HepG2 (cell line): ENCODE results near the gene FGD6. TPM values are rescaled to one million over a fixed set of nuclear protein-coding genes. Genes with fewer than 3 reads are reported as not detected.

Experiments used
- ATAC-seq: fragments of 200-7000 bp; cut with Tn5 transposase; 3 replicates; pipeline ENCODE4 v1.9.1; 2020; ENCODE audit warnings: mild to moderate bottlenecking, moderate library complexity
- BruUV-seq: library from RNA; stranded (reverse); fragments of 400-500 nt; replicated peaks from 2 replicates; lab custom pipeline; 2021; lab: Mats Ljungman, UMichigan
- CTCF ChIA-PET: fragments of 300-600 bp; formaldehyde crosslinking; extraction: SDS; loops from one replicate; lab custom pipeline; 2021; ENCODE audit warnings: low total read pairs, inconsistent platforms, low intra/inter-chr PET ratio; lab: Yijun Ruan, JAX
- POLR2A ChIA-PET: fragments of 350-600 bp; sonication (Branson Sonifier 250); formaldehyde crosslinking; loops from one replicate; lab custom pipeline; 2020; ENCODE audit warnings: antibody characterized with exemption, inconsistent platforms; lab: Yijun Ruan, JAX
- DNase-seq: peaks from one replicate; pipeline ENCODE4 v3.0.0-alpha.2; 2015; ENCODE audit warnings: low spot score
- FAIRE-seq: peaks from 3 replicates; lab custom pipeline; 2011; peaks lifted over from hg19 to GRCh38; lab: Jason Lieb, UNC
- H2AFZ ChIP-seq: one replicate; pipeline ENCODE4 v1.6.1; 2011; ENCODE audit warnings: low read length, inconsistent platforms
- H3K27ac ChIP-seq: fragments of 300-600 bp; 3 replicates; pipeline ENCODE4 v1.8.0; 2011; ENCODE audit warnings: mixed run types, mild to moderate bottlenecking, mixed read lengths, low read length, inconsistent platforms; ENCODE audit not compliant: insufficient read depth; ENCODE audit errors: extremely low read length
- H3K27me3 ChIP-seq, 2 experiments: fragments of 200-600 bp in 1 of 2; 2 replicates in 1 of 2; 3 replicates in 1 of 2; pipeline versions ENCODE4 v1.6.0 to v1.8.0; 2011; ENCODE audit warnings: low read length in 2 of 2, mild to moderate bottlenecking in 2 of 2, moderate library complexity in 2 of 2, inconsistent platforms in 1 of 2; ENCODE audit not compliant: insufficient read depth in 2 of 2, control insufficient read depth in 1 of 2
- H3K36me3 ChIP-seq, 2 experiments: fragments of 200-600 bp in 1 of 2; replicated peaks in 1 of 2; 2 replicates in 1 of 2; 3 replicates in 1 of 2; pipeline versions ENCODE4 v1.5.1 to v1.8.0; 2011; ENCODE audit warnings: low read length in 2 of 2, inconsistent platforms in 1 of 2; ENCODE audit not compliant: insufficient read depth in 2 of 2, control insufficient read depth in 1 of 2
- H3K4me1 ChIP-seq: 2 replicates; pipeline ENCODE4 v1.5.1; 2012; ENCODE audit warnings: low read length, inconsistent platforms; ENCODE audit not compliant: insufficient read depth
- H3K4me2 ChIP-seq: 2 replicates; pipeline ENCODE4 v1.6.0; 2011; ENCODE audit warnings: low read depth, low read length, inconsistent platforms
- H3K4me3 ChIP-seq, 3 experiments: fragments of 200-600 bp in 1 of 3; sonication (generic), shearing (Covaris generic) in 1 of 3; replicated peaks in 1 of 3; 2 replicates each; pipeline ENCODE4 v1.5.1; 2011 to 2016; ENCODE audit warnings: low read length in 3 of 3, inconsistent platforms in 2 of 3, low read depth in 2 of 3, mild to moderate bottlenecking in 2 of 3, control low read depth in 1 of 3, mixed read lengths in 1 of 3; ENCODE audit not compliant: insufficient read depth in 1 of 3
- H3K79me2 ChIP-seq: one replicate; pipeline ENCODE4 v1.6.1; 2011; ENCODE audit warnings: low read length, inconsistent platforms; ENCODE audit not compliant: insufficient read depth
- H3K9ac ChIP-seq: 2 replicates; pipeline ENCODE4 v1.6.0; 2011; ENCODE audit warnings: mild to moderate bottlenecking, low read depth, low read length, inconsistent platforms; ENCODE audit not compliant: insufficient read depth
- H3K9me3 ChIP-seq: 2 replicates; pipeline ENCODE4 v1.5.1; 2012; ENCODE audit warnings: mild to moderate bottlenecking, low read length
- H4K20me1 ChIP-seq: 2 replicates; pipeline ENCODE4 v1.6.0; 2011; ENCODE audit warnings: inconsistent platforms, mild to moderate bottlenecking, low read length, moderate library complexity; ENCODE audit not compliant: insufficient read depth
- FOXA3 ChIP-seq: IDR thresholded peaks from 2 replicates; pipeline ENCODE4 v1.6.1; 2016; ENCODE audit warnings: missing genetic modification reagents, missing compliant biosample characterization
- MEIS1 ChIP-seq: sonication (generic); formaldehyde crosslinking; IDR thresholded peaks from 2 replicates; pipeline ENCODE4 v1.9.0; 2021; ENCODE audit warnings: mild to moderate bottlenecking, missing genetic modification reagents, moderate library complexity, borderline replicate concordance
- ZNF577 ChIP-seq: sonication (generic); formaldehyde crosslinking; IDR thresholded peaks from 2 replicates; pipeline ENCODE4 v1.4.0; 2020; ENCODE audit warnings: mild to moderate bottlenecking, low read depth, missing genetic modification reagents, borderline replicate concordance
- WGBS: methylation state at CpG from one replicate; pipeline ENCODE4 v1.1.6; 2017; ENCODE audit warnings: low lambda C conversion rate; 5-methylcytosine and 5-hydroxymethylcytosine counted together
- in situ Hi-C: cut with HindIII; loops from 2 replicates; pipeline ENCODE4 v1.10.0; 2017; ENCODE audit warnings: low pct_unique_long_range_greater_than_20kb; ENCODE audit not compliant: extremely low pct_ligation_motif_present
- intact Hi-C: fragments of 100-400 bp; cut with micrococcal nuclease; formaldehyde crosslinking; loops from one replicate; pipeline ENCODE4 v1.10.0; 2022; ENCODE audit not compliant: unreplicated experiment
- polyA plus RNA-seq, 8 experiments: library from polyadenylated mRNA; depleted of rRNA in 3 of 8; stranded (reverse) in 7 of 8; unstranded in 1 of 8; fragments of >200 nt; fragmentation: Illumina TruSeq in 4 of 8; extraction: Trizol in 4 of 8; gene quantifications; 2 replicates each; pipeline versions ENCODE4 v1.2.1 to v1.2.3, GENCODE V29; 2011 to 2016; ENCODE audit warnings: low read depth in 4 of 8, missing spikeins in 1 of 8, mixed read lengths in 1 of 8; ENCODE audit not compliant: insufficient read depth in 1 of 8
- total RNA-seq, 5 experiments: library from RNA; depleted of rRNA; stranded (reverse); fragments of >200 nt; fragmentation: Illumina TruSeq; extraction: Trizol; gene quantifications; 2 replicates each; pipeline ENCODE4 v1.2.3, GENCODE V29; 2016; ENCODE audit warnings: low read depth in 1 of 5
- TF ChIP-seq, protein P1 (sequence below): sonication (generic); formaldehyde crosslinking; IDR thresholded peaks from 2 replicates; pipeline ENCODE4 v1.4.0; 2020; ENCODE audit warnings: missing genetic modification reagents

Gene FGD6
- total and polyA plus RNA-seq, 2 of the 13 experiments (the other 11 are each of a cell fraction or from before 2014, with no cell fraction given), result 2.2 to 4.3 TPM

DNA sequence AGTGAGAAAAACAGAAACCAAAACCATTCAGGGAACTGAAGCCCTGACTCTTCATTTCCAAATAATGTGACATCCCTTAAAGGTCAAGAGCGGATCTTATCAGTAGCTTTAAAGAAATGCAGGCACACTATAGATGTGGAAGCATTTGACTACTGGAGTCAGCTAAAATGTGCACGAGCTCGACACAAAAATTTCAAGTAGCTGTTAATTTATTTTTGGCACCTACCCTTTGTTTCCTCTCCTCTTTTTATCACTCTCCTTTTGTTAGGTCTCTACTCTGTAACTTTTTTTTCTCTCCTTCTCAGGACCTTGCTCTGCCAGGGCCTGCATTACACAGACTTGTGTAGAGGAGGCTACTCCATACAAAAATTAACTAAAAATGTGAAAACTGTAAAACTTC is 58.3 kb downstream of the FGD6 start:
- no peak for TF ChIP-seq ZNF577
- TF ChIP-seq, protein P1, sequence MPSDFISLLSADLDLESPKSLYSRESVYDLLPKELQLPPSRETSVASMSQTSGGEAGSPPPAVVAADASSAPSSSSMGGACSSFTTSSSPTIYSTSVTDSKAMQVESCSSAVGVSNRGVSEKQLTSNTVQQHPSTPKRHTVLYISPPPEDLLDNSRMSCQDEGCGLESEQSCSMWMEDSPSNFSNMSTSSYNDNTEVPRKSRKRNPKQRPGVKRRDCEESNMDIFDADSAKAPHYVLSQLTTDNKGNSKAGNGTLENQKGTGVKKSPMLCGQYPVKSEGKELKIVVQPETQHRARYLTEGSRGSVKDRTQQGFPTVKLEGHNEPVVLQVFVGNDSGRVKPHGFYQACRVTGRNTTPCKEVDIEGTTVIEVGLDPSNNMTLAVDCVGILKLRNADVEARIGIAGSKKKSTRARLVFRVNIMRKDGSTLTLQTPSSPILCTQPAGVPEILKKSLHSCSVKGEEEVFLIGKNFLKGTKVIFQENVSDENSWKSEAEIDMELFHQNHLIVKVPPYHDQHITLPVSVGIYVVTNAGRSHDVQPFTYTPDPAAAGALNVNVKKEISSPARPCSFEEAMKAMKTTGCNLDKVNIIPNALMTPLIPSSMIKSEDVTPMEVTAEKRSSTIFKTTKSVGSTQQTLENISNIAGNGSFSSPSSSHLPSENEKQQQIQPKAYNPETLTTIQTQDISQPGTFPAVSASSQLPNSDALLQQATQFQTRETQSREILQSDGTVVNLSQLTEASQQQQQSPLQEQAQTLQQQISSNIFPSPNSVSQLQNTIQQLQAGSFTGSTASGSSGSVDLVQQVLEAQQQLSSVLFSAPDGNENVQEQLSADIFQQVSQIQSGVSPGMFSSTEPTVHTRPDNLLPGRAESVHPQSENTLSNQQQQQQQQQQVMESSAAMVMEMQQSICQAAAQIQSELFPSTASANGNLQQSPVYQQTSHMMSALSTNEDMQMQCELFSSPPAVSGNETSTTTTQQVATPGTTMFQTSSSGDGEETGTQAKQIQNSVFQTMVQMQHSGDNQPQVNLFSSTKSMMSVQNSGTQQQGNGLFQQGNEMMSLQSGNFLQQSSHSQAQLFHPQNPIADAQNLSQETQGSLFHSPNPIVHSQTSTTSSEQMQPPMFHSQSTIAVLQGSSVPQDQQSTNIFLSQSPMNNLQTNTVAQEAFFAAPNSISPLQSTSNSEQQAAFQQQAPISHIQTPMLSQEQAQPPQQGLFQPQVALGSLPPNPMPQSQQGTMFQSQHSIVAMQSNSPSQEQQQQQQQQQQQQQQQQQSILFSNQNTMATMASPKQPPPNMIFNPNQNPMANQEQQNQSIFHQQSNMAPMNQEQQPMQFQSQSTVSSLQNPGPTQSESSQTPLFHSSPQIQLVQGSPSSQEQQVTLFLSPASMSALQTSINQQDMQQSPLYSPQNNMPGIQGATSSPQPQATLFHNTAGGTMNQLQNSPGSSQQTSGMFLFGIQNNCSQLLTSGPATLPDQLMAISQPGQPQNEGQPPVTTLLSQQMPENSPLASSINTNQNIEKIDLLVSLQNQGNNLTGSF (CRISPR knock-in tag), result no peak
- TF ChIP-seq MEIS1, result no peak
- TF ChIP-seq FOXA3 (CRISPR knock-in tag), result no peak
- no peak overlapping the region for H3K9ac ChIP-seq
- in situ Hi-C loops (no loop called here), intact Hi-C loops (no loop called here)
- FAIRE-seq (no peak), DNase-seq (no peak), ATAC-seq (no peak)
- H3K27me3 ChIP-seq, result no peaks in the 10 kb centered on the region
- no peaks in the 10 kb centered on the region for H3K9me3 ChIP-seq
- no peaks in the 10 kb centered on the region for H3K36me3 ChIP-seq
- ChIA-PET POLR2A (no interaction called here), CTCF (no interaction called here)
- H3K27ac ChIP-seq, result no peak overlapping the region
- no peak overlapping the region for H3K4me2 ChIP-seq
- peaks cover 27% of the 10 kb centered on the region for H3K4me1 ChIP-seq
- no peak overlapping the region for H3K4me3 ChIP-seq
- 97% methylated on average over 3 of the region's 3 CpGs for WGBS
- BruUV-seq, result no TSS peak
- H3K79me2 ChIP-seq, result no peaks in the 10 kb centered on the region
- H2AFZ ChIP-seq, result no peak overlapping the region
- no peaks in the 10 kb centered on the region for H4K20me1 ChIP-seq
